Measurements from ENCODE around the gene CCDC154. TPM values are rescaled to one million over a fixed set of nuclear protein-coding genes. Genes with fewer than 3 reads are reported as not detected.

CCDC154 gene
- total and polyA plus RNA-seq, 4 donors, result 0.59 to 3.9 (median 2.3) TPM

DNA sequence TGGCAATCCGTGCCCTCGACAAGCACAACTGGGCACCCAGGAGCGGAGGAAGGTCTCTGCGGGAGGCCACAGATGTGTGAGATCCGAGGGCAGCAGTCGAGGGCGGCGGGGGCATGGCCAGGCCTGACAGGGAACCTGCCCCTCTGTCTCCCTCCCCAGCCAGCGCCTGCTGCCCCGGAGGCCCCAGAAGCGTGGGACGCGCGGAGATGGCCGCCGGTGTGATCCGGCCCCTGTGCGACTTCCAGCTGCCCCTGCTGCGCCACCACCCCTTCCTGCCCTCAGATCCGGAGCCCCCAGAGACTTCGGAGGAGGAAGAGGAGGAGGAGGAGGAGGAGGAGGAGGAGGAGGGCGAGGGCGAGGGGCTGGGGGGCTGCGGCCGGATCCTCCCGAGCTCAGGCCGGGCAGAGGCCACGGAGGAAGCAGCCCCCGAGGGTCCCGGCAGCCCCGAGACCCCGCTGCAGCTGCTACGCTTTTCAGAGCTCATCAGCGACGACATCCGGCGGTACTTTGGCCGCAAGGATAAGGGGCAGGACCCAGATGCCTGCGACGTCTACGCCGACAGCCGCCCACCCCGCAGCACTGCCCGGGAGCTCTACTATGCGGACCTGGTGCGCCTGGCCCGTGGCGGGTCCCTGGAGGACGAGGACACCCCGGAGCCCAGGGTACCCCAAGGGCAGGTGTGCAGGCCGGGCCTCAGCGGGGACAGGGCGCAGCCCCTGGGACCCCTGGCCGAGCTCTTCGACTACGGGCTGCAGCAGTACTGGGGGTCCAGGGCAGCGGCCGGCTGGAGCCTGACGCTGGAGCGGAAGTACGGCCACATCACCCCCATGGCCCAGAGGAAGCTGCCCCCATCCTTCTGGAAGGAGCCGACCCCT, 11.7 kb downstream of the CCDC154 start:
- no peak overlapping the region for H3K27ac ChIP-seq (ENCODE audit: low read depth, low read length)
- no peak for DNase-seq (ENCODE audit: low read depth in 4 of 6, low spot score in 6 of 6)
- H3K27me3 ChIP-seq (ENCODE audit: control insufficient read depth, insufficient read depth, low read length), result no peaks in the 10 kb centered on the region
- WGBS (ENCODE audit: insufficient coverage), result 83% methylated on average over 53 of the region's 63 CpGs
- H3K36me3 ChIP-seq (ENCODE audit: control insufficient read depth, insufficient read depth, low read length), result peaks cover 62% of the 10 kb centered on the region
- H3K9me3 ChIP-seq (ENCODE audit: control insufficient read depth, insufficient read depth, low read length), result no peaks in the 10 kb centered on the region
- no peak overlapping the region for H3K4me3 ChIP-seq (ENCODE audit: low read depth, low read length)
- peaks cover 22% of the 10 kb centered on the region for H3K4me1 ChIP-seq (ENCODE audit: control insufficient read depth, insufficient read depth, low read length)

DNA sequence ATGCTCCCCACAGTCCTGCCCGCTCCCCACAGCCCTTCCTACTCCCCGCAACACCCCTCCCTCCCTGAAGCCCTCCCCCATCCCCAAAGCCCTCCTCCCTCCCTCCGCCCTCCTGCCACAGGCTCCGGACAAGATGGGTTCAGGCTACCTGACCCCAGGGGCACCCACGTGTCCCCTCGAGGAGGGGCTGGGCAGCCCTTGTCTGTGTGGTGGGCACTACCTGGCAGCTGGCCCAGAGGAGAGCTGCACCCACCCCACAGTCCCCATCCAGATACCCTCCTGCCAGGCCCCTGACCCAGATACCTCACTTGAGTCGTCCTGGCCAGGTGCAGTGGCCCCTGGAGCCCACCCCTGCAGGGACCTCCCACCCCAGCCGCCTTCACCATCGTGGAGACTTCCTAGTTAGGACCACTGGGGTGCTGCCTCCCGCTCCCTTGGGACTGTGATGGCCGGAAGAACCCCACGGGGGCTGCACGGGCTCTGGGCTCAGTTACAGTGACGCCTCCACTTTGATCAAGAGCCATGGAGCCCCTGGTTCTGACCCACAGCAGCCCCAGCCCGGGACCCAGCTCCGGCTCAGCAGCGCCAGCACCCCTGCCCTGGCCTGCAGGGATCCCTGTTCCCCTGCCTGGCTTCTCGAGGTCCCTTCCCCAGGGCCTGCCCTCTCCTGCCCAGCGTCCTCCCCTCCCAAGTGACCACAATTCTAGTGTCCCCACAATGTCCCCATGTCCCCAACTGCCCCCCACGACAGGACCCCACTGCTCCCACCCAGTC, 12.7 kb downstream of the CCDC154 start:
- Histone ChIP-seq H3K36me3 (ENCODE audit: control insufficient read depth, insufficient read depth, low read length) (peaks cover 53% of the 10 kb centered on the region), H3K27ac (ENCODE audit: low read depth, low read length) (no peak overlapping the region), H3K9me3 (ENCODE audit: control insufficient read depth, insufficient read depth, low read length) (no peaks in the 10 kb centered on the region), H3K4me3 (ENCODE audit: low read depth, low read length) (no peak overlapping the region), H3K27me3 (ENCODE audit: control insufficient read depth, insufficient read depth, low read length) (no peaks in the 10 kb centered on the region), H3K4me1 (ENCODE audit: control insufficient read depth, insufficient read depth, low read length) (peaks cover 26% of the 10 kb centered on the region)
- no peak for DNase-seq (ENCODE audit: low read depth in 4 of 6, low spot score in 6 of 6)
- 88% methylated on average over 14 of the region's 20 CpGs for WGBS (ENCODE audit: insufficient coverage)

DNA sequence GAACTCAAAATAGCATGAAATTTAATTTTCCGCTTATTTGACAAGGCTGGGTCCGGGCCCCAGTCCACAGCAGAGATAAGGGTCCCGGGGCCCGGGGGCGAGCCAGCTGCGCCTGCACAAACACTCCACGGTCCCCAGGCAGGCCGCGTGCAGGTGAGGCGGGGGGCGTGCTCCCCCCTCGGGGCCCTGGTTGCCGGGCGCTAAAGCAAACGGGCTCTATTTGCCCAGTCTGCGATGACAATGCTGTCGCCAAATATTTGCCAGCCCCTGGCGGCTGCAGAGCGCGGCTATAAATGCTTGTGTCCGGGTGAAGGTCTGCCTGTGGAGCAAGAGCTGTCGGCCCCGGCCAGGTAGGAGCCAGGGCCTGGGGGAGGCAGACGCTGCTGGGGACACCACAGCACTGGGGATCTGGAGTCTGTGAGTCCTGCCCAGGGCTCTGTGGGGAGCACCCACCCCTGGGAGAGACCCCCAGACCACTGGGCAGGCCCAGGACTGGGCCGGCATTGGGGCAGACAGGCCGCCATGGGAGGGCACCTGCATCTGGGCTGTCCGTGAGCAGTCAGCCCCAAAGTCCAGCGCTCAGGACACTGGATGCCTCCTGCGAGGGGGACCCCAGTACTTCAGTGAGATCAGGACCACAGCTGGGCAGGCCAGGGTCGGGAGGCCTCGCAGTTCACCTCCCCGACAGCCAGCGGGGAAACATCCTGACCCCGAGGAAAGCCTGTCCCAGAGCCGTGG, 13.4 kb downstream of the CCDC154 start, which contains the start of gene PERCC1:
TSS of gene PERCC1 (plus strand) at position 320 of the 738 bp plus-strand sequence. CDS start 1,516 bp downstream, outside the sequence.
- no peak within 1 kb of the TSS for H3K4me3 ChIP-seq (ENCODE audit: low read depth, low read length)
- H3K36me3 ChIP-seq (ENCODE audit: control insufficient read depth, insufficient read depth, low read length), result peaks cover 48% of the 10 kb centered on the region
- no peak within 1 kb of the TSS for H3K27ac ChIP-seq (ENCODE audit: low read depth, low read length)
- no peaks in the 10 kb centered on the region for H3K27me3 ChIP-seq (ENCODE audit: control insufficient read depth, insufficient read depth, low read length)
- H3K4me1 ChIP-seq (ENCODE audit: control insufficient read depth, insufficient read depth, low read length), result peaks cover 29% of the 10 kb centered on the region
- no peaks in the 10 kb centered on the region for H3K9me3 ChIP-seq (ENCODE audit: control insufficient read depth, insufficient read depth, low read length)
- peak in 1 of 6 donors; percentile 36 for DNase-seq (ENCODE audit: low read depth in 4 of 6, low spot score in 6 of 6)
- WGBS (ENCODE audit: insufficient coverage), result 36% methylated on average over 35 of the region's 35 CpGs

DNA sequence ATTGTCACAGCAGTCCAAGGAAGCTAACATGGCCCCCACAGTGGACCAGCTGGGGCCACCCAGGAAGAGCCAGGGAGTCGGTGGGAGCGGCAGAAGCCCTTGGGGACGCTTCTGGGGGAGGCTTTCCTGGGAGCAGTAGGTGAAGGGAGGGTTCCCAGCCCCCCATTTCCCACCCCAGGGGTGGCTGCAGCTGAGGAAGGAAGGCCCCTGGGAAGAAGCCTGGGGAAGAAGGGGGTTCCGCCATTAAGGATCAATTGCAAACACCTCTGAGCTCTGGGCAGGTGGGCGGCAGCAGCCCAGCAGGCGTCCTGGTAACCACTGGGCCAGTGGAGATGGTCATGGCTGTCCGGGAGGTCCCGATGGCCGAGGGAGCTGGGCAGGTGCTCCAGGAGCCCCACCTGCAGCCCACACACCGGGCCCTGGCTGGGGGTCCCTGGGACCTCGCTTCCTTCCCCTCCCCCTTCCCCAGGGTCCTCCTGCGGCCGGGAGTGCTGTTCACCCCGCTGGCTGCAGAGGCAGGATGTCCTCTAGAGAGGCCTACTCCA, 14.1 kb downstream of the CCDC154 start:
- Histone ChIP-seq H3K27ac (ENCODE audit: low read depth, low read length) (no peak overlapping the region), H3K27me3 (ENCODE audit: control insufficient read depth, insufficient read depth, low read length) (no peaks in the 10 kb centered on the region), H3K4me1 (ENCODE audit: control insufficient read depth, insufficient read depth, low read length) (peaks cover 29% of the 10 kb centered on the region), H3K36me3 (ENCODE audit: control insufficient read depth, insufficient read depth, low read length) (peaks cover 49% of the 10 kb centered on the region), H3K4me3 (ENCODE audit: low read depth, low read length) (no peak overlapping the region), H3K9me3 (ENCODE audit: control insufficient read depth, insufficient read depth, low read length) (no peaks in the 10 kb centered on the region)
- DNase-seq (ENCODE audit: low read depth in 4 of 6, low spot score in 6 of 6), result no peak
- WGBS (ENCODE audit: insufficient coverage), result 45% methylated on average over 11 of the region's 14 CpGs

DNA sequence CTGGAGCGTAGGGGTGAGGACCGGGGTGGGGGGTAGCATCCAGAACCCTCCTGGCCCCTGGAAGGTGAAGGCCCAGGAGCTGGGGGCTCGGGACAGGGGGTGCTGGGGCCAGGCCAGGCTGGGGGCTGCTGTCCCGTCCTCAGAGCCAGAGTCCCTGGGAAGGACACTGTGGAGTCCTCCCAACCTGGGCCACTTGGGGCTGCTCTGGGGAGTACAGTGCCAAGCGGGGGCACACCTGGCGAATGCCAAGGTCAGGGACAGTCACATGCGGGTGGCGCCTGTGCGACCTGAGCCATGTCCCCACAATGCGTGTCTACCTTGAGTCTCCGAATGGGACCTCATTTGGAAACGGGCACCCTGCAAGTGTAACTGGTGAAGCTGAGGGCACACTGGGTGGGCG, 14.7 kb downstream of the CCDC154 start:
- H3K36me3 ChIP-seq (ENCODE audit: control insufficient read depth, insufficient read depth, low read length), result peaks cover 42% of the 10 kb centered on the region
- 95% methylated on average over 13 of the region's 13 CpGs for WGBS (ENCODE audit: insufficient coverage)
- H3K27ac ChIP-seq (ENCODE audit: low read depth, low read length), result no peak overlapping the region
- DNase-seq (ENCODE audit: low read depth in 4 of 6, low spot score in 6 of 6), result no peak
- no peaks in the 10 kb centered on the region for H3K27me3 ChIP-seq (ENCODE audit: control insufficient read depth, insufficient read depth, low read length)
- H3K4me3 ChIP-seq (ENCODE audit: low read depth, low read length), result no peak overlapping the region
- peaks cover 29% of the 10 kb centered on the region for H3K4me1 ChIP-seq (ENCODE audit: control insufficient read depth, insufficient read depth, low read length)
- no peaks in the 10 kb centered on the region for H3K9me3 ChIP-seq (ENCODE audit: control insufficient read depth, insufficient read depth, low read length)

DNA sequence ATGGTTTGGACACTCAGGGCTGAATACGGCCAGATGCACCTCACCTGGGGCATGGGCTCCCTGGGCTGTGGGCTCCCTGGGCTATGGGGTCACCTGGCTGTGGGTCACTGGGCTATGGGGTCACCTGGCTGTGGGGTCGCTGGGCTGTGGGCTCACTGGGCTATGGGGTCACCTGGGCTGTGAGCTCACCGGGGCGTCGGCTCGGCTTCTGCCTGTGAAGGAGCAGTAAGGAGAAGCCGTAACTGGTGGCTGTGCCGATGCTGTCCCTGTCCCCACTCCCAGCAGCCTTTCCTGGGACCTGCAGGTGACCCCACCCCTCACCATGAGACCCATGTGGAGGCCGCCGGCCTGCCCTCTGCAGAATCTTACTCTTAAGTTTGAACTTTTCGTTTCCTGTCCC, 15.3 kb downstream of the CCDC154 start:
- H3K27ac ChIP-seq (ENCODE audit: low read depth, low read length), result no peak overlapping the region
- peaks cover 36% of the 10 kb centered on the region for H3K36me3 ChIP-seq (ENCODE audit: control insufficient read depth, insufficient read depth, low read length)
- no peaks in the 10 kb centered on the region for H3K27me3 ChIP-seq (ENCODE audit: control insufficient read depth, insufficient read depth, low read length)
- peaks cover 29% of the 10 kb centered on the region for H3K4me1 ChIP-seq (ENCODE audit: control insufficient read depth, insufficient read depth, low read length)
- no peak for DNase-seq (ENCODE audit: low read depth in 4 of 6, low spot score in 6 of 6)
- no peaks in the 10 kb centered on the region for H3K9me3 ChIP-seq (ENCODE audit: control insufficient read depth, insufficient read depth, low read length)
- no peak overlapping the region for H3K4me3 ChIP-seq (ENCODE audit: low read depth, low read length)
- WGBS (ENCODE audit: insufficient coverage), result 94% methylated on average over 9 of the region's 11 CpGs

DNA sequence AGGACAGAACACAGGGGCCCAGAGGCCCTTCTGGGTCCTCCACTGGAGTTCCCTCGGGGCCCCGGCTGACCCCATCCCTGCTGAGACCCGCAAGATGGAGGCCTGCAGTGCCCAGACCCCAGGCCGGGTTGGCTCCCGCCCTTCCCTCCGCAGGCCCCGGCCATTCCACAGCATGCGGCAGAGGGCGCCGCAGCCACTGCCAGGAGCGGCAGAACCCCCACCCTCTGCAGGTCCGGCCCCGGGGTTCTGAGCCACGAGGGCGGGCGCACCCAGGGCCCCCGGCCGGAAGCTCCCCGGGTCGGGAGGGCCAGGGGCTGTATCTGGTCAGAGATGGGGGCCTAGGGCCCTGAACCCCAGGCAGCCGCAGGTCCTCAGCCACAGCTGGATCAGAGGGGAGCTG, 15.8 kb downstream of the CCDC154 start:
- WGBS (ENCODE audit: insufficient coverage), result 42% methylated on average over 14 of the region's 21 CpGs
- no peak for DNase-seq (ENCODE audit: low read depth in 4 of 6, low spot score in 6 of 6)
- H3K36me3 ChIP-seq (ENCODE audit: control insufficient read depth, insufficient read depth, low read length), result peaks cover 33% of the 10 kb centered on the region
- H3K9me3 ChIP-seq (ENCODE audit: control insufficient read depth, insufficient read depth, low read length), result no peaks in the 10 kb centered on the region
- H3K27me3 ChIP-seq (ENCODE audit: control insufficient read depth, insufficient read depth, low read length), result no peaks in the 10 kb centered on the region
- peaks cover 25% of the 10 kb centered on the region for H3K4me1 ChIP-seq (ENCODE audit: control insufficient read depth, insufficient read depth, low read length)
- H3K27ac ChIP-seq (ENCODE audit: low read depth, low read length), result no peak overlapping the region
- H3K4me3 ChIP-seq (ENCODE audit: low read depth, low read length), result no peak overlapping the region

DNA sequence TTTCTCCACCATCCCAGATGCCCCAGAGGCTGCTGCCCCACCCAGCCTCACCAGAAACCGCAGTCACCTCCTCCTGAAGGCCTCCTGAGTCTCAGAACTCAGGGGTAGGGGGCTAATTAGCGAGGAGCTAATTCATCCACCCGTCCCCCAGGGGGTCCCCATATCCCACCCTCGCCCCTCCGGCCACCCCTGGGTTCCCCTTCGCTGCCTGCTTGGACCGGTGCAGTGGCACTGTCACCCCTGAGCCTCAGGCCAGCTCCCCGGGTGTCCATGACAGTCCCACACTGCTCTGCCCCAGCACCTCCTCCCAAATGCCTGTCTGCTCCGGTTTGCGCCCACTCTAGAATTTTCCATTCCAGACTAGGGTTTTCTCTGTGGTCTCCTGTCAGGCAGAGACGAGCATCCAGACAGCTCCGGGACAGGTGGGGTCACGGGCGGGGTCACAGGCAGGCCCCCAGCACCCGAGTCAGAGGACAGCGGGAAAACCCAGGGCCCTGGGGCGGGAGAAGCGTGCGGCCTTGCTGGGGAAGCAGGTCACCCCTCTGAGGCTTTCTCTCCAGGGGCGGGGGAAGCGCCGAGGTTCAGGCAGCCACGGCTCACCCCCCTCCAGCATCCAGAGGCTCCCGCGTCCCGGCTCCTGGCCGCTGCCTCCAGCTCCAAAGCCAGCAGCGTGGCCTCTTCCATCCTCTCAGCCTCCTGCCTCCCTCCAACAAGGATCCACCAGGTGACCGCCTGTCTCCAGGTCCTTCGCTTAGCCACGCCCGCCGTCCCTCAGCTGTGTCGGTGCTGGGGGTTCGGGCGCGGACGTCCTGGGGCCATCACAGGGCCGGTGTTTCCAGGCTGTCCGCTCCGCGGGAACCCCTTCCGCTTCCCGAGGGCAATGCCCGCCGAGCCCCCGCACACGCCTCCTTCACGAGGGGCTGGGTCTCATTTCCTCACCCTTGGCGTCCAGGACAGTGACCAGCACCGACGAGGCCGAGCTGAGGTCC, 16.6 kb downstream of the CCDC154 start:
- Histone ChIP-seq H3K27me3 (ENCODE audit: control insufficient read depth, insufficient read depth, low read length) (no peaks in the 10 kb centered on the region), H3K27ac (ENCODE audit: low read depth, low read length) (no peak overlapping the region), H3K9me3 (ENCODE audit: control insufficient read depth, insufficient read depth, low read length) (no peaks in the 10 kb centered on the region), H3K36me3 (ENCODE audit: control insufficient read depth, insufficient read depth, low read length) (peaks cover 25% of the 10 kb centered on the region), H3K4me1 (ENCODE audit: control insufficient read depth, insufficient read depth, low read length) (peaks cover 25% of the 10 kb centered on the region), H3K4me3 (ENCODE audit: low read depth, low read length) (no peak overlapping the region)
- DNase-seq (ENCODE audit: low read depth in 4 of 6, low spot score in 6 of 6), result no peak
- 90% methylated on average over 53 of the region's 53 CpGs for WGBS (ENCODE audit: insufficient coverage)

Measured in spinal cord (tissue), 10 donors.